GM12873 (cell line): ENCODE data around the gene CFD.

Experiments
- TF ChIP-seq, protein P1 (sequence below): IDR thresholded peaks from 2 replicates; pipeline ENCODE4 v1.5.1; 2012; ENCODE audit warnings: low read depth, mild to moderate bottlenecking, moderate library complexity, low read length, control low read depth; ENCODE audit not compliant: insufficient read depth; ENCODE audit errors: missing control alignments

Gene CFD

DNA sequence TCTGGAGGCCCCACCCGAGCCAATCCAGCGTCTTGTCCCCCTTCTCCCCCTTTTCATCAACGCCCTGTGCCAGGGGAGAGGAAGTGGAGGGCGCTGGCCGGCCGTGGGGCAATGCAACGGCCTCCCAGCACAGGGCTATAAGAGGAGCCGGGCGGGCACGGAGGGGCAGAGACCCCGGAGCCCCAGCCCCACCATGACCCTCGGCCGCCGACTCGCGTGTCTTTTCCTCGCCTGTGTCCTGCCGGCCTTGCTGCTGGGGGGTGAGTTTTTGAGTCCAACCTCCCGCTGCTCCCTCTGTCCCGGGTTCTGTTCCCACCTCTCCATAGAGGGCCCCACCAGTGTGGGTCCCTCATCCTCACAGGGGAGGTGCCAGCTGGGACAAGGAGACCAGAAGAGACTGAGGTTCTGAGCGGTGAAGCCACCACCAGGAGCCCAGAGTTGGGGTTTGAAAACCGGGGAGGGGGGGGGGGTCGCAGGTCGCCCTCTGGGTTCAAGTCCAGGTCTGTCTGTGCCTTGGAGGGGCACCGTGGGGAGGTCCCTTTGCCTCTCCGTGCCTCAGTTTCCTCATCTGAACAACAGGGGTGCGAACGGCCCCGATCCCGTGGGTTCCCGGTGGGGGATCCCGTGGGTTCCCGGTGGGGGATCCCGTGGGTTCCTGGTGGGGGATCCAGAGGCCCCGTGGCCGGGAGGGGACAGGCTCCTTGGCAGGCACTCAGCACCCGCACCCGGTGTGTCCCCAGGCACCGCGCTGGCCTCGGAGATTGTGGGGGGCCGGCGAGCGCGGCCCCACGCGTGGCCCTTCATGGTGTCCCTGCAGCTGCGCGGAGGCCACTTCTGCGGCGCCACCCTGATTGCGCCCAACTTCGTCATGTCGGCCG, 7.1 kb upstream of the CFD start, which contains the start of gene ELANE:
TSS of gene ELANE (plus strand) at position 168 of the 878 bp plus-strand sequence. CDS start at position 194, 26 bp downstream.
- TF ChIP-seq, protein P1, sequence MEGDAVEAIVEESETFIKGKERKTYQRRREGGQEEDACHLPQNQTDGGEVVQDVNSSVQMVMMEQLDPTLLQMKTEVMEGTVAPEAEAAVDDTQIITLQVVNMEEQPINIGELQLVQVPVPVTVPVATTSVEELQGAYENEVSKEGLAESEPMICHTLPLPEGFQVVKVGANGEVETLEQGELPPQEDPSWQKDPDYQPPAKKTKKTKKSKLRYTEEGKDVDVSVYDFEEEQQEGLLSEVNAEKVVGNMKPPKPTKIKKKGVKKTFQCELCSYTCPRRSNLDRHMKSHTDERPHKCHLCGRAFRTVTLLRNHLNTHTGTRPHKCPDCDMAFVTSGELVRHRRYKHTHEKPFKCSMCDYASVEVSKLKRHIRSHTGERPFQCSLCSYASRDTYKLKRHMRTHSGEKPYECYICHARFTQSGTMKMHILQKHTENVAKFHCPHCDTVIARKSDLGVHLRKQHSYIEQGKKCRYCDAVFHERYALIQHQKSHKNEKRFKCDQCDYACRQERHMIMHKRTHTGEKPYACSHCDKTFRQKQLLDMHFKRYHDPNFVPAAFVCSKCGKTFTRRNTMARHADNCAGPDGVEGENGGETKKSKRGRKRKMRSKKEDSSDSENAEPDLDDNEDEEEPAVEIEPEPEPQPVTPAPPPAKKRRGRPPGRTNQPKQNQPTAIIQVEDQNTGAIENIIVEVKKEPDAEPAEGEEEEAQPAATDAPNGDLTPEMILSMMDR = no peak

DNA sequence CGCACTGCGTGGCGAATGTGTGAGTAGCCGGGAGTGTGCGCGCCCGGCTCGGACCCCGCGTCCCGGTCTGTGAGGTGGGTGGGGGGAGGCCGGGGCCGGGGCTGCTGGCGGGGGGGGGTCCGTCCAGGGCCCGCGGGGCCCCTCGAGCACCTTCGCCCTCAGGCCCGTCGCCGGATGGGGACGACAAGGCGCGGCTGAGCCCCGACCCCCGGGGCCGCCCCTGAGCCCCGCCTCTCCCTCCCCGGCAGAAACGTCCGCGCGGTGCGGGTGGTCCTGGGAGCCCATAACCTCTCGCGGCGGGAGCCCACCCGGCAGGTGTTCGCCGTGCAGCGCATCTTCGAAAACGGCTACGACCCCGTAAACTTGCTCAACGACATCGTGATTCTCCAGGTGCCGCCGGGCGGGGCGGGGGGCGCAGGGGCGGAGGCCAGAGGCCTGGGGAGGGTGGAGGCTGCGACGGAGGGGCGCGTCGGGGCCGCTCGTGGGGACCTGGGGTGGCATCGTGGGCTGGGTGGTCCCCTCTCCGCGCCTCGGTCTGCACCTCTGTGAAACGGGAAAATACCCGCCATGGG, 6.4 kb upstream of the CFD start:
- TF ChIP-seq, protein P1 = no peak

DNA sequence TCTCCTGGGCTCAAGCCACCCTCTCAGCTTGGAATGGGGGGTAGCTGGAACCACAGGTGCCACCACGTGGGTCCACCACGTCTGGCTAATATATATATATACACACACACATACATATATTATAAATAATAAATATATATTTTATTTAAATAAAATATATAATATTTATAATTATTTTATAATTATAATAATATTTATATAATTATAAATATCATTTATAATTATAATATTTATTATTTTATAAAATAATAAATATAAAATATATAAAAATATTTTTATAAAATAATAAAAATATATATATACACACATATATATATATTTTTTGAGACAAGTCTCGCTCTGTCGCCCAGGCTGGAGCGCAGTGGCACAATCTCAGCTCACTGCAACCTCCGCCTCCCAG, 4.9 kb upstream of the CFD start:
- TF ChIP-seq, protein P1 = no peak

DNA sequence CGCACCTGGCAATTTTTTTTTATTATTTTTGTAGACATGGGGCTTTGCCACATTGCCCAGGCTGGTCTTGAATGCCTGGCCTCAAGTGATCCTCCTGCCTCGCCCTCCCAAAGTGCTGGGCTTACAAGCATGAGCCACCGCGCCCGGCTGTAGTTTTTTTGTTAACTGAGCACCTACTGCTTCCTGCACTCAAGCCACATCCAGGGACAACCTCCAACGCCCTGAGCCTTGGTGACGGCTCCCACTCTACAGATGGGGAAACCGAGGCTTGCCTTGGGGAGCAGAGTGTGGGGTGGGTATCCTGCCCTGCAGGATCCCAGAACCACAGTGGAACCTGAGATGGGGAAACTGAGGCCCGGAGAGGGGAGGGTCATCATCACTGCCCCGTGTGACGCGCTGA, 4.3 kb upstream of the CFD start:
- TF ChIP-seq, protein P1 = no peak

DNA sequence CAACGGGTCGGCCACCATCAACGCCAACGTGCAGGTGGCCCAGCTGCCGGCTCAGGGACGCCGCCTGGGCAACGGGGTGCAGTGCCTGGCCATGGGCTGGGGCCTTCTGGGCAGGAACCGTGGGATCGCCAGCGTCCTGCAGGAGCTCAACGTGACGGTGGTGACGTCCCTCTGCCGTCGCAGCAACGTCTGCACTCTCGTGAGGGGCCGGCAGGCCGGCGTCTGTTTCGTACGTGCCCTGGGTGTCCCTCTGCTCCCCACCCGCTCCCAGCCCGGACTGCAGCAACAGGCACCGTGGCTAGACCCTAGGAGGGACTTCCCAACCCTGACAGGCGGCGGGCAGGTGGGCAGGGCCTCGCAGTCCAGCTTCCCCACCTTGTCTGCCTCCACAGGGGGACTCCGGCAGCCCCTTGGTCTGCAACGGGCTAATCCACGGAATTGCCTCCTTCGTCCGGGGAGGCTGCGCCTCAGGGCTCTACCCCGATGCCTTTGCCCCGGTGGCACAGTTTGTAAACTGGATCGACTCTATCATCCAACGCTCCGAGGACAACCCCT, 3.8 kb upstream of the CFD start:
- TF ChIP-seq, protein P1 = no peak

DNA sequence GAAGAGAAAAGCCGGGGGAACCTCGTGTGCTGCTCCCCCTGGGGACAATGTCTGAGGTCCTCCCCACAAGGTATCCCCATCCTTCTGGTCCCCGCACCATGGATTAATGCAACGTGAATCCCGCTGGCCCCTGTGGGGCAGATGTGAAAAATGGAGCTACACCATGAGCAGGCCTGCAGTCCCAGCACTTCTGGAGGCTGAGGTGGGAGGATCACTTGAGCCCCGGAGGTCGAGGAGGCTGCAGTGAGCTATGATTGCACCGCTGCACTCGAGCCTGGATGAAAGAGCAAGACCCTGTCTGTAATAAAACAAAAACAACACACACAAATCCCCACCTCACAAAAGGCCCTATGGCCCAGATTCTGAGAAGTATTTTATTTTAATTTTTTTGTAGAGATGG, 1.2 kb upstream of the CFD start:
- TF ChIP-seq, protein P1 = no peak

DNA sequence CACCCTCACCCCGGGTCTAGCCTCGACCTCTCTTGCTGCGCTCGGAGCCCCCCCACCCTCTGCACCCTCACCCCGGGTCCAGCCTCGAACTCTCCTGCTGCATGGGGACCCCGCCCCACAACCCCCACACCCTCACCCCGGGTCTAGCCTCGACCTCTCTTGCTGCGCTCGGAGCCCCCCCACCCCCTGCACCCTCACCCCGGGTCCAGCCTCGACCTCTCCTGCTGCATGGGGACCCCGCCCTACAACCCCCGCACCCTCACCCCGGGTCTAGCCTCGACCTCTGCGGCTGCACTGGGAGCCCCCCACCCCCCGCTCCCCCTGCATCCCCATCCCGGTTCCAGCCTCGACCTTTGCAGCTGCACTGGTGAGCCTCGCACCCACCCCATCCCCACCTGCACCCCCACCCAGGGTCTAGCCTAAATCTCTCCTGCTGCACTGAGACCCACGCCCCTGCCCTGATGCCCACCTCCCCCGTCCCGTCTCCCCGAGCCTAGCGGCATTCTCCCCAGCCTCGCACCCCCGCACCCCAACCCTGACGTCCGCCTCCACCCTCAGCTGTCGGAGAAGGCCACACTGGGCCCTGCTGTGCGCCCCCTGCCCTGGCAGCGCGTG, 1.8 kb downstream of the CFD start:
- TF ChIP-seq, protein P1 = no peak
